Colon (tissue), 2 donors: ENCODE results near the gene GRID2.
"Not testable (repeated sequence)": the region's sequence is repeated elsewhere in the genome, so short reads cannot be mapped to it uniquely, and the experiment has no call there.

Experiments
- FAIRE-seq: peaks from 2 replicates; lab custom pipeline; 2012; peaks lifted over from hg19 to GRCh38; lab: Jason Lieb, UNC
- donor health status: control.
- donor health status: control.

GRID2 gene

GRCh38 chr4:93319041-93319440 is 1015.3 kb downstream of the GRID2 start:
- FAIRE-seq: no peak

GRCh38 chr4:93320356-93320755 is 1016.6 kb downstream of the GRID2 start:
- FAIRE-seq: no peak

- FAIRE-seq: no peak
Observed at GRCh38 chr4:93327346-93327745, 1023.6 kb downstream of the GRID2 start.

GRCh38 chr4:93334003-93334402 is 1030.2 kb downstream of the GRID2 start:
- no peak for FAIRE-seq

- FAIRE-seq: no peak
Observed at GRCh38 chr4:93337196-93337595, 1033.4 kb downstream of the GRID2 start.

GRCh38 chr4:93342738-93343137 is 1039.0 kb downstream of the GRID2 start:
- no peak for FAIRE-seq

GRCh38 chr4:93346840-93347239 is 1043.1 kb downstream of the GRID2 start:
- no peak for FAIRE-seq

GRCh38 chr4:93348896-93349295 is 1045.1 kb downstream of the GRID2 start:
- no peak for FAIRE-seq

- no peak for FAIRE-seq
Observed at GRCh38 chr4:93351846-93352245, 1048.1 kb downstream of the GRID2 start.

GRCh38 chr4:93355411-93355810 is 1051.6 kb downstream of the GRID2 start:
- FAIRE-seq: no peak

GRCh38 chr4:93359586-93359985 is 1055.8 kb downstream of the GRID2 start:
- FAIRE-seq: no peak

- FAIRE-seq: not testable (repeated sequence)
Observed at GRCh38 chr4:93366169-93366755, 1062.5 kb downstream of the GRID2 start.

- no peak for FAIRE-seq
Observed at GRCh38 chr4:93368968-93369367, 1065.2 kb downstream of the GRID2 start.

GRCh38 chr4:93370256-93370655 is 1066.5 kb downstream of the GRID2 start:
- no peak for FAIRE-seq

- FAIRE-seq: no peak
Observed at GRCh38 chr4:93373893-93374860, 1070.4 kb downstream of the GRID2 start.

GRCh38 chr4:93384241-93384640 is 1080.5 kb downstream of the GRID2 start:
- FAIRE-seq: no peak

GRCh38 chr4:93384887-93385286 is 1081.1 kb downstream of the GRID2 start:
- no peak for FAIRE-seq

GRCh38 chr4:93394545-93395081 is 1090.8 kb downstream of the GRID2 start:
- FAIRE-seq: no peak

- no peak for FAIRE-seq
Observed at GRCh38 chr4:93396272-93396671, 1092.5 kb downstream of the GRID2 start.

GRCh38 chr4:93403571-93403970 is 1099.8 kb downstream of the GRID2 start:
- no peak for FAIRE-seq

GRCh38 chr4:93407493-93408275 is 1103.9 kb downstream of the GRID2 start:
- no peak for FAIRE-seq

- no peak for FAIRE-seq
Observed at GRCh38 chr4:93409035-93409434, 1105.3 kb downstream of the GRID2 start.
